Right lobe of liver (tissue), 4 donors: ENCODE measurements around the gene ABCG2.

Source experiments
- CTCF ChIP-seq, 4 donors: fragments of 200-600 bp in 3 of 4; fragments of 450-650 bp in 1 of 4; IDR thresholded peaks; one replicate each; pipeline versions ENCODE4 v1.5.1 to v1.8.0; 2016 to 2022; ENCODE audit warnings: antibody characterized with exemption in 4 of 4, mild to moderate bottlenecking in 2 of 4
- POLR2A ChIP-seq: fragments of 450-650 bp; IDR thresholded peaks from one replicate; pipeline ENCODE4 v1.6.1; 2017; ENCODE audit warnings: antibody characterized with exemption, mild to moderate bottlenecking
- donor health status: DM: no; HTN: no; CAD: no.
- donor health status: DM: no; HTN: no; CAD: no.
- donor health status: DM: no; HTN: yes; CAD: no.

- no peak for TF ChIP-seq CTCF (IDR thresholded peaks at IDR 0.05)
- no peak for TF ChIP-seq POLR2A
Measured at GRCh38 chr4:88087004-88087403, 71.4 kb downstream of the ABCG2 start.
